H1 (cell line): ENCODE data around the gene BAK1. TPM values are rescaled to one million over a fixed set of nuclear protein-coding genes. Genes with fewer than 3 reads are reported as not detected.

Experiments used
- BRCA1 ChIP-seq: IDR thresholded peaks from 2 replicates; pipeline ENCODE4 v1.6.1; 2012; ENCODE audit warnings: low read depth, low read length, improper control_type of control experiment
- YY1 ChIP-seq: IDR thresholded peaks from 2 replicates; pipeline ENCODE4 v1.6.1; 2011; ENCODE audit warnings: low read depth, mild to moderate bottlenecking, low read length
- polyA plus RNA-seq, 7 experiments: library from polyadenylated mRNA; depleted of rRNA in 3 of 7; stranded (reverse) in 5 of 7; unstranded in 2 of 7; fragments of >200 nt in 5 of 7; fragments of 200-250 nt in 2 of 7; gene quantifications; 1 replicate in 5 of 7; 2 replicates in 1 of 7; 4 replicates in 1 of 7; pipeline versions ENCODE4 v1.2.1 to v1.2.3, GENCODE V29; 2011 to 2013; ENCODE audit warnings: missing spikeins in 2 of 7, mixed read lengths in 2 of 7
- total RNA-seq: library from RNA; stranded (reverse); fragmentation: NEBNext Ultra II Directional; extraction: Animal tissue kit (Norgen Biotek cat#: 25700); gene quantifications from 2 replicates; pipeline ENCODE4 v1.2.1, GENCODE V29; 2021
- TF ChIP-seq, protein P1 (sequence below), 3 experiments: IDR thresholded peaks; 1 replicate in 2 of 3; 2 replicates in 1 of 3; pipeline versions ENCODE4 v1.5.1 to v1.6.1; 2011; ENCODE audit warnings: low read length in 3 of 3, mild to moderate bottlenecking in 3 of 3, inconsistent platforms in 2 of 3, low read depth in 1 of 3, moderate library complexity in 1 of 3; ENCODE audit not compliant: insufficient read depth in 1 of 3; ENCODE audit errors: control extremely low read depth in 1 of 3

Gene BAK1
- total and polyA plus RNA-seq, 2 of the 8 experiments (the other 6 are each of a cell fraction or from before 2014, with no cell fraction given) = 43.3 to 43.4 TPM

DNA sequence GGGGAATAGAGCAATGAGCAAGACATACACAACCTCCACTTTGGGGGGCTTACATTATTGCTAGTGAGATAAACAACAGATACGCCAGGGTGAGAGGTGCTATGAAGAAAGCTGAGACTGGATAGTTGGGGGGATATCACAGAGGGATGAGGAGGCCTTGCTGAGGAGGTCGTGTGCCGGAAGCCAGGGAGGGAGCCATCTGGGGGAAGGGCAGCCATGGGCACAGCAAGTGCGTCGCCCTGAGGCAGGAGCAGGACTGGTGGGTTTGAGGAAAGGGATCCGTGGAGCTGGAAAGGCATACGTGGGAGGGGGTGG is 12.2 kb upstream of the BAK1 start (continued):
- TF ChIP-seq, protein P1, sequence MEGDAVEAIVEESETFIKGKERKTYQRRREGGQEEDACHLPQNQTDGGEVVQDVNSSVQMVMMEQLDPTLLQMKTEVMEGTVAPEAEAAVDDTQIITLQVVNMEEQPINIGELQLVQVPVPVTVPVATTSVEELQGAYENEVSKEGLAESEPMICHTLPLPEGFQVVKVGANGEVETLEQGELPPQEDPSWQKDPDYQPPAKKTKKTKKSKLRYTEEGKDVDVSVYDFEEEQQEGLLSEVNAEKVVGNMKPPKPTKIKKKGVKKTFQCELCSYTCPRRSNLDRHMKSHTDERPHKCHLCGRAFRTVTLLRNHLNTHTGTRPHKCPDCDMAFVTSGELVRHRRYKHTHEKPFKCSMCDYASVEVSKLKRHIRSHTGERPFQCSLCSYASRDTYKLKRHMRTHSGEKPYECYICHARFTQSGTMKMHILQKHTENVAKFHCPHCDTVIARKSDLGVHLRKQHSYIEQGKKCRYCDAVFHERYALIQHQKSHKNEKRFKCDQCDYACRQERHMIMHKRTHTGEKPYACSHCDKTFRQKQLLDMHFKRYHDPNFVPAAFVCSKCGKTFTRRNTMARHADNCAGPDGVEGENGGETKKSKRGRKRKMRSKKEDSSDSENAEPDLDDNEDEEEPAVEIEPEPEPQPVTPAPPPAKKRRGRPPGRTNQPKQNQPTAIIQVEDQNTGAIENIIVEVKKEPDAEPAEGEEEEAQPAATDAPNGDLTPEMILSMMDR (IDR thresholded peaks at IDR 0.05; ENCODE audit: control extremely low read depth in 1 of 3, insufficient read depth in 1 of 3, low read depth in 1 of 3, low read length in 3 of 3) = no peak
- TF ChIP-seq YY1 (no peak), BRCA1 (no peak)
- TF ChIP-seq, all 59 proteins: peak for 0
